ENCODE results near the gene GC.
A peak's percentile ranks its signal among the peaks of the same experiment; 100 is the strongest.

GC gene

DNA sequence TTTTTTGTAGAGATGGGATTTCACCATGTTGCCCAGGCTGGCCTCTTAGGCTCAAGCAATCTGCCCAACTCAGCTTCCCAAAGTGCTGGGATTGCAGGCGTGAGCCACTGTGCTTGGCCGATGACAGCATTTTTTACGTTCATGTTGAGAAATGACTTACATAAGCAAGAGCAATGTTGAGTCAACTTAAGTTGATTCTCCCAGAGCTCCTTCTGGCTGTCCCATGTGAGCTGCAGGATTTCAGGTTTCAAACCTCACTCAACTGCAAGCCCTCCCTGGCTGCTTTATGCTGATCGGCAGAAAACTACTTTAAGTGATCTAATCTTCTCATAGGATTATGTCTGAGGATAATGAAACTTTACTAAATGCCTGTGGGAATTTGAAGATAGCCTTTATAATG is 86.8 kb downstream of the GC start:
- no peaks in the 10 kb centered on the region for H3K9me3 ChIP-seq (ENCODE audit: insufficient read depth, low read length)
- no peak overlapping the region for H3K4me3 ChIP-seq (ENCODE audit: insufficient read length, low read depth)
- no peaks in the 10 kb centered on the region for H3K4me1 ChIP-seq (ENCODE audit: insufficient read depth, insufficient read length)
- no peaks in the 10 kb centered on the region for H3K27me3 ChIP-seq (ENCODE audit: insufficient read depth, insufficient read length)
- TF ChIP-seq SUZ12 (IDR thresholded peaks at IDR 0.05; ENCODE audit: extremely low read depth, insufficient read depth, insufficient read length) (no peak), ZNF274 (IDR thresholded peaks at IDR 0.05; ENCODE audit: low read depth, low read length) (no peak), YY1 (IDR thresholded peaks at IDR 0.05; ENCODE audit: insufficient read depth, insufficient read length) (no peak)
- DNase-seq (ENCODE audit: low read depth, low spot score): no peak
- H3K36me3 ChIP-seq (ENCODE audit: insufficient read depth, insufficient read length, low read length): no peaks in the 10 kb centered on the region
- H3K9ac ChIP-seq (ENCODE audit: insufficient read length, low read depth): no peak overlapping the region

DNA sequence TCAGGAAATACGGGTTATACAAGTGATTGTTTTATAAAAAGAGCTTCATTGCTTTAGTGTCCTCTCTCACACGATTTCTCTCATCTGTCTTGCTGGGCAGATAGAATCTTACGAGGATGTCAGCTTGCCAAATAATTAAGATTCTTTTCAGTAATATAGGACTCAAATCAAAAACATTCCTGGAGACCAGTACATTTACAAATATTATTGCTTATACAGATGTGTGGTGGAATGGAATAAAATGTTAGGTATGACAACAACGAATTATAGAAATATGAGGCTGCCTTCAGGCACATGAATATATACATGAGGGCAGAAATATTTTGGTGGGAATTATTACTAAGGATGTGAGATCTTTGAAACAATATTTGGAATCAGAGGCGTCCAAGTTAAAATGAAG is 88.9 kb downstream of the GC start:
- Histone ChIP-seq H3K9me3 (ENCODE audit: insufficient read depth, low read length) (no peaks in the 10 kb centered on the region), H3K4me1 (ENCODE audit: insufficient read depth, insufficient read length) (no peaks in the 10 kb centered on the region), H3K9ac (ENCODE audit: insufficient read length, low read depth) (no peak overlapping the region), H3K4me3 (ENCODE audit: insufficient read length, low read depth) (no peak overlapping the region), H3K27me3 (ENCODE audit: insufficient read depth, insufficient read length) (no peaks in the 10 kb centered on the region), H3K36me3 (ENCODE audit: insufficient read depth, insufficient read length, low read length) (no peaks in the 10 kb centered on the region)
- no peak for TF ChIP-seq SUZ12 (IDR thresholded peaks at IDR 0.05; ENCODE audit: extremely low read depth, insufficient read depth, insufficient read length)
- no peak for TF ChIP-seq YY1 (IDR thresholded peaks at IDR 0.05; ENCODE audit: insufficient read depth, insufficient read length)
- TF ChIP-seq ZNF274 (IDR thresholded peaks at IDR 0.05; ENCODE audit: low read depth, low read length): no peak
- DNase-seq (ENCODE audit: low read depth, low spot score): no peak

GRCh38 chr4:71692963-71693362 is 90.9 kb downstream of the GC start:
- no peaks in the 10 kb centered on the region for H3K36me3 ChIP-seq (ENCODE audit: insufficient read depth, insufficient read length, low read length)
- DNase-seq (ENCODE audit: low read depth, low spot score): peak; percentile 16
- H3K4me1 ChIP-seq (ENCODE audit: insufficient read depth, insufficient read length): no peaks in the 10 kb centered on the region
- no peaks in the 10 kb centered on the region for H3K9me3 ChIP-seq (ENCODE audit: insufficient read depth, low read length)
- H3K4me3 ChIP-seq (ENCODE audit: insufficient read length, low read depth): no peak overlapping the region
- no peak overlapping the region for H3K9ac ChIP-seq (ENCODE audit: insufficient read length, low read depth)
- H3K27me3 ChIP-seq (ENCODE audit: insufficient read depth, insufficient read length): no peaks in the 10 kb centered on the region
- TF ChIP-seq SUZ12 (IDR thresholded peaks at IDR 0.05; ENCODE audit: extremely low read depth, insufficient read depth, insufficient read length): no peak
- no peak for TF ChIP-seq ZNF274 (IDR thresholded peaks at IDR 0.05; ENCODE audit: low read depth, low read length)
- no peak for TF ChIP-seq YY1 (IDR thresholded peaks at IDR 0.05; ENCODE audit: insufficient read depth, insufficient read length)

DNA sequence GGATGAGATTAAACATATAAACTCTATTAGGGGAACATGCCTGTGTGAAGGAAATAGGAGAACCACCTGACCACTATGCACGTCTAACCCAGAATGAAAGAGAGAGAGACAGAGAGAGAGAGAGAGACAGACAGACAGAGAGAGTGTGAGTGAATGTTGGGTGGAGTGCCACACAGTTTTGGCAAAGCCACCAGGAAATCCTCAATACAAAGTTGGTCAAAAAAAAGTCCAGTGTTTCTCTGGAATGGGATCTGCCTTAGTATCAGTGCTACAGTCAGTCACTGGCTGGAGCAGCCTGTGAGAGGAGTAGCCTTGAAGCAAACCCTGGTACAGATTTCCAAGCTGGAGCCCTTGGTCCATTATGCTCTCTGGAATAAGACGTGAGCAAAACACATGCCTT is 91.7 kb downstream of the GC start:
- DNase-seq (ENCODE audit: low read depth, low spot score): no peak
- Histone ChIP-seq H3K9me3 (ENCODE audit: insufficient read depth, low read length) (no peaks in the 10 kb centered on the region), H3K36me3 (ENCODE audit: insufficient read depth, insufficient read length, low read length) (no peaks in the 10 kb centered on the region), H3K4me1 (ENCODE audit: insufficient read depth, insufficient read length) (no peaks in the 10 kb centered on the region), H3K9ac (ENCODE audit: insufficient read length, low read depth) (no peak overlapping the region), H3K4me3 (ENCODE audit: insufficient read length, low read depth) (no peak overlapping the region), H3K27me3 (ENCODE audit: insufficient read depth, insufficient read length) (no peaks in the 10 kb centered on the region)
- TF ChIP-seq SUZ12 (IDR thresholded peaks at IDR 0.05; ENCODE audit: extremely low read depth, insufficient read depth, insufficient read length) (no peak), YY1 (IDR thresholded peaks at IDR 0.05; ENCODE audit: insufficient read depth, insufficient read length) (no peak), ZNF274 (IDR thresholded peaks at IDR 0.05; ENCODE audit: low read depth, low read length) (no peak)
